HG03460 (cell line): ENCODE data around the gene RPRD2.
A peak's percentile ranks its signal among the peaks of the same experiment; 100 is the strongest.
"Not testable (repeated sequence)": the region's sequence is repeated elsewhere in the genome, so short reads cannot be mapped to it uniquely, and the experiment has no call there.

Experiments used
- ATAC-seq: cut with Tn5 transposase; IDR thresholded peaks from one replicate; pipeline ENCODE4 v1.9.1; 2021; ENCODE audit not compliant: unreplicated experiment

Gene RPRD2

GRCh38 chr1:150363426-150364230 is at the start of gene RPRD2:
Gene RPRD2 (plus strand): TSS chr1:150364147. CDS start chr1:150364715, 568 bp downstream.
- peak; percentile 83 for ATAC-seq

GRCh38 chr1:150314691-150315090 is 49.3 kb upstream of the RPRD2 start:
- not testable (repeated sequence) for ATAC-seq

- no peak for ATAC-seq
Observed at GRCh38 chr1:150320667-150320978, 43.3 kb upstream of the RPRD2 start.

- no peak for ATAC-seq
Observed at GRCh38 chr1:150321826-150322166, 42.2 kb upstream of the RPRD2 start.

- ATAC-seq = no peak
Observed at GRCh38 chr1:150322310-150322709, 41.6 kb upstream of the RPRD2 start.

- no peak for ATAC-seq
Observed at GRCh38 chr1:150332651-150333290, 31.2 kb upstream of the RPRD2 start.

GRCh38 chr1:150346316-150346715 is 17.6 kb upstream of the RPRD2 start:
- ATAC-seq = no peak

GRCh38 chr1:150352866-150353265 is 11.1 kb upstream of the RPRD2 start:
- ATAC-seq = no peak

GRCh38 chr1:150362721-150363425 is 1.1 kb upstream of the RPRD2 start:
- ATAC-seq = no peak

GRCh38 chr1:150364231-150365003 is 470 bp downstream of the RPRD2 start:
- ATAC-seq = peak; percentile 17

GRCh38 chr1:150365941-150366340 is 2.0 kb downstream of the RPRD2 start:
- ATAC-seq = no peak

- ATAC-seq = no peak
Observed at GRCh38 chr1:150366416-150367296, 2.7 kb downstream of the RPRD2 start.

GRCh38 chr1:150371110-150371509 is 7.2 kb downstream of the RPRD2 start:
- no peak for ATAC-seq

GRCh38 chr1:150372580-150372979 is 8.6 kb downstream of the RPRD2 start:
- ATAC-seq = no peak

GRCh38 chr1:150376110-150376509 is 12.2 kb downstream of the RPRD2 start:
- no peak for ATAC-seq

GRCh38 chr1:150383631-150384324 is 19.8 kb downstream of the RPRD2 start:
- ATAC-seq = no peak

- no peak for ATAC-seq
Observed at GRCh38 chr1:150385537-150386445, 21.8 kb downstream of the RPRD2 start.

GRCh38 chr1:150386592-150386991 is 22.6 kb downstream of the RPRD2 start:
- no peak for ATAC-seq

- no peak for ATAC-seq
Observed at GRCh38 chr1:150387200-150387599, 23.3 kb downstream of the RPRD2 start.
